Right renal pelvis (tissue), 4 donors: ENCODE data around the gene TMC3. TPM values are rescaled to one million over a fixed set of nuclear protein-coding genes. Genes with fewer than 3 reads are reported as not detected.
"Not testable (repeated sequence)": the region's sequence is repeated elsewhere in the genome, so short reads cannot be mapped to it uniquely, and the experiment has no call there.

Experiments used
- DNase-seq, 4 donors: peaks; one replicate each; pipeline ENCODE4 v3.0.0-alpha.2; 2013; ENCODE audit warnings: low read depth in 4 of 4, low spot score in 3 of 4, missing footprints in 1 of 4
- polyA plus RNA-seq, 4 donors: library from polyadenylated mRNA; unstranded; fragments of 120-200 nt; gene quantifications; one replicate each; pipeline ENCODE4 v1.2.1, GENCODE V29; 2013; ENCODE audit not compliant: insufficient read length in 4 of 4

The TMC3 gene
- polyA plus RNA-seq: under 1 TPM; 0.10 to 0.20 (median 0.13) TPM

DNA sequence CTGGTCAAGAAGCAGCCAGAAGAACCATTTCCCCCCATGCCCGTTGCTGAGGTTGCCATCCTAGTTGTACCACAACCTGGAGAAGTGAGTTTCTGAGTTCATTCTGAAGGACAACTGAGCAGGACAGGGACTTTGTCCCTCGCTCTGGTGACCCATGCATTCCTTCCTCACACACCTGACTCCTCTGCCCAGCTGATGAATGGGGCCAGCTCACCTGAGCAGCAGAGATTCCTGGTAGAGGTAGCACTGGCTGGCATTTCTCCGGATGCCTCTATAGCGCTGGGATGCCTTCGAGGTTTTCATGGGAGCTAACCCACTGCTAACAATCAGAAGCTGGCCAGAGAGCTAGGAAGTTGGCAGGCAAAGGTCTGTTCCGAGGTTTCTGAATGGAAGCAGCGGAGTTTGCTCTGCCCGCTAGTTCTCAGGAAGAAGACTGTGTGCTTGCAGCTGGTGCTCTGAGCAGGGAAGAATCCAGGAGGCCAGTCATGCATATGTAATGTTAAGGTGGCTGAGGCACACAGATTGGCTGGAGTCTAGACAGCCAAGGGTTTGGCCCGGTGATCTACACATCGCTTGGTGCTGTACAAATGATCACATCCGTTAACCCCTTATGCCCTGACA lies at the start of gene TMC3:
Gene TMC3 (minus strand): TSS at position 439 of the 621 bp plus-strand sequence. CDS start 136 bp downstream, at position 303.
- DNase-seq: peak in 1 of 4 donors; percentile 31

DNA sequence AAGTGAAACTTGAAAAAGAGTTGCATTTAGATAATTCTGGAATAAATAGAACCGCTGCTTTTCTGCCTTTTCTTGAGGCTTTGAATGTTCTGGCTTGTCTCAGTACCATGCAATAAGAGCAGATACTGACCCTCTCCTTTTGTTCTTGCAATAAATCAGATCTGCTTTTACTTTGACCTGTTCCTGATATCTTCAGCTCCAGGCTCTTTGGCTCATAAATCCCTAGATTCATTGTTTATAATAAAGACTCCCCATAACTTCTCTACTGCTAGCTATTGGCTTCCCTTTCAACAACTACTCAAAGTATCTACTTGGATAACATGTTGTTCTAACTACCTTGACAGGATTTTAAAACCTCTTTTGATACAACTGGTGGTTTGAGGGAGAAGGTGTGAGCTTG lies 47.4 kb upstream of the TMC3 start:
- no peak for DNase-seq

DNA sequence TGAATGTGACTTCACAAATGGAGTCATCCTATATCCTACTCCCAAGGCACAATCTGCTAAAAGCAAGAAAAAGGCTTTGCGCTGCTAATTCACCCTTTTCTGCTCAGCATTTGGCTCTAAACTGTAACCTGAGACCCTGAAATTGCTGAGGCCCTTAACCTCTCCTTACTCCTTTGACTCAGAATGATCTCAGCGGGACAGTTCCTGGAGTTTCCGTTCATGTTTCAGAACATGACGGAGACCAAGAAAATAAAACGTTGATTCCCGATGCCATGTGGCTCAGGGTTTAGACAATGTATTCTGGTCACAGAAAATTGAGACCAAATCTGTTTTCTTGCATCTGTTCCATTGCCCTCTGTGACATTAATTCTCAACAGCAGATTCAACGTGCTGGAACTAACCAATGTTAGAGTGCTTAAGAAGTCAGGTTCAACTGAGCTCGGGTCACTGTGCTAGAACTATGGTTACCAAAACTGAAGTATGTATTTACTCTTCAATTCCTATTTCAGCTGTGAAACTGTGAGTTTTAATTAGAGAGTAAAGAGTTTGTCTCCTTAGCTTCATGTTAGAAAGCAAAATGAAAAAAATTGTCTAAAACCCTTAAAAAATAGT lies 45.4 kb upstream of the TMC3 start:
- DNase-seq: peak in 3 of 4 donors; percentile 22 to 56 (median 50)

DNA sequence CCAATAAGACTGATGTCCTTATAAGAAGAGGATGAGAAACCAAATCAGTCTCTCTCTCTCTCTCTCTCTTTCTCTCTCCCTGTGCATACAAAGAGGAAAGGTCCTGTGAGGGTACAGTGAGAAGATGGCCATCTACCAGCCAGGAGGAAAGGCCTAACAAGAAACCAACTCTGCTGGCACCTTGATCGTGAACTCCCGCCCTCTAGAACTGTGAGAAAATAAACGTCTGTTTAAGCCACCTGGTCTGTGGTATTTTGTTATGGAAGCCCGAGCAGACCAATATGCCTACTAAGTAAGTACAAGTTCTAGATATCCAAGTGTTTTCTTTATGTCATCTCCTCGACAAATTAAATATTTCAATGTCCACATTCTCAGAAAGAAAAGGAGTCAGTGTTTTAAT lies 44.9 kb upstream of the TMC3 start:
- DNase-seq: no peak

DNA sequence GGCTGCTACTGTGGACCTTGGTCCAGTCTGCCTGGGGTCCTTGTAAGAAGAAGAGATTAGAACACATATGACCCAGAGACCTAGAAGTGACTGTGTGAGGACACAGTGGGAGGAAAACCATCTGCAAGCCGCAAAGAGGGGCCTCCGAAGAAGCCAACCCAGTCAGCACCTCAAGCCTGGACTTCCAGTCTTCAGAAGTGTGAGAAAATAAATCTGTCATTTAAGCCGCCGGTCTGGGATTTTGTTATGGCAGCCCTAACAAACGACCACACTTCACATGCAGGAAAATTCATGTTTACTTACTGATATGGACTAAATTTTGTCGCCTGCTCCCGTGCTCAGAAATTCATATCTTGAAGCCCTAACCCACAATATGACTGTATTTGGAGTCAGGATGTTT lies 44.4 kb upstream of the TMC3 start:
- no peak for DNase-seq

DNA sequence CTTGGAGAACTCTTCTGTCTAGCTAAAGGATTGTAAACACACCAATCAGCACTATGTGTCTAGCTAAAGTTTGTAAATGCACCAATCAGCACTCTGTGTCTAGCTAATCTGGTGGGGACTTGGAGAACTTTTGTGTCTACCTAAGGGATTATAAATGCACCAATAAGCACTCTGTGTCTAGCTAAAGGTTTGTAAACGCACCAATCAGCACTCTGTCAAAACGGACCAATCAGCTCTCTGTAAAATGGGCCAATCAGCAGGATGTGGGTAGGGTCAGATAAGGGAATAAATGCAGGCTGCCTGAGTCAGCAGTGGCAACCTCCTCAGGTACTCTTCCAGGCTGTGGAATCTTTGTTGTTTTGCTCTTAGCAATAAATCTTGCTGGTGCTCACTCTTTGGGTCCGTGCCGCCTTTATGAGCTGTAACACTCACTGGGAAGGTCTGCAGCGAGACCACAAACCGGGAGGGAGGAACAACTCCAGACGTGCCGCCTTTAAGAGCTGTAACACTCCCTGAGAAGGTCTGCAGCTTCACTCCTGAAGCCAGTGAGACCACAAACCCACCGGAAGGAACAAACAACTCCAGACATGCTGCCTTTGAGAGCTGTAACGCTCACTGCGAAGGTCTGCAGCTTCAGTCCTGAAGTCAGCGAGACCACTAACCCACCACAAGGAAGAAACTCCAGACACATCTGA lies 40.4 kb upstream of the TMC3 start:
- DNase-seq: not testable (repeated sequence)

DNA sequence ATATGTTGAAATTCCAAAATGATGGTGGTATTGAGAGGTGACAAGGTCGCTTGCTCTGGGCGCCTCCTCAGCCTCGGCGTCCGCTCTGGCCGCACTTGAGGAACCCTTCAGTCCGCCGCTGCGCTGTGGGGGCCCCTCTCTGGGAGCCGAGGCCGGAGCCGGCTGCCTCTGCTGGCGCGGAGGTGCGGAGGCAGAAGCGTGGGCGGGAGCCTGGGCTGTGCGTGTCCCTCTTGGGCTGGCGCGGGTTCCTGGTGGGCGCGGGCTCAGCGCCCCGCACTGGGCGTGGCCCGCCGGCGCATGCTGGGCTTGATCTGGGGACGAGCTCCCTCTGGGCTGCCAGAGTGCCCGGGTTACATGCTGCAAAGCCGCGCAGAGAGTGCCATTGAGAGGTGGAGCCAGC lies 39.8 kb upstream of the TMC3 start:
- no peak for DNase-seq

DNA sequence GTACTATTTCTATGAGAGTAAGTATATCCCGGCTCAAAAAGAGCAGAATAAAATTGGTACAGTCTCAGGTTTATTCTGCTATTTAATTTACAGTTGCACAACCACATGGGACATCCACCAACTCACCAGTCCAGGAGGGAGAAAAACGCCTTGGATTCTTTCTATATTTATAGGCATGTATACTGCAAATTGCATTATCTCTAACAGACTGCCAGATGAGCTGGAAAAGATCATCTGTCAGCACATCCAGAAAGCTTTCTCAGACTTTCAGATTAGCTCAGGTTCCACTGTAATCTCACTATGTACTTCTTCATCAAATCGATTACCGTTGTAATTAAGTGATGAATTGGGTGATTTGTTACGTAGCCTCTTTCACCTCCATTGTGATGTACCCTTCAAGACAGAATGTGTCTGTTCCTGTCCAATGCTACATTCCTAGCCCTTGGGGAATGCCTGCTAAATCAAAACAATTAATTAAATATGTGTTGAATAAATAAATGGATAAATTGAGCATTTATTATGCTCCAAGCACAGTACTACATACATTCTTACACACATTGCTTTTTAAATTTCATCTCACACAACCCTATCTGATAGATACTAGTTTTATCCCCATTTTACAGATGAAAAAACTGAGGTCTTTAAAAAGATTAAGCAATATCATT lies 38.1 kb upstream of the TMC3 start:
- DNase-seq: no peak

DNA sequence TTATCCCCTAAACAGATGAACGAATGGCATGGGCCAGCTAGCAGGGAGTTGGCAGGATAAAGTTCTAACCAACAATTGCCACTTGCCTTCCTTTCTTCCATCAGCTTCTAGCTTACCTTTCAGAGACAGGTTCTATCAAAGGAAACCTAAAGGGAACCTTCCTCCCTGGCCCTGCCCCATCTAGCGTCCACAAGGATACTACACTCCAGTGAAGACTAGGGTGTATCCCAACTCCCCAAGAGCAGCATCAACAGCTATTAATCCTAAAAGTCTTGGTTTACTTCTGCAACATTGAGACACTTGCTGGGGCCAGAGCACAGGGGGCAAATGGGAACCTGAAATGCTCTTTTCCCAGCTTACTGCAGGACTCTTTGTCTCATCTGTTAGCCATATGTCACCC lies 37.0 kb upstream of the TMC3 start:
- DNase-seq: no peak

DNA sequence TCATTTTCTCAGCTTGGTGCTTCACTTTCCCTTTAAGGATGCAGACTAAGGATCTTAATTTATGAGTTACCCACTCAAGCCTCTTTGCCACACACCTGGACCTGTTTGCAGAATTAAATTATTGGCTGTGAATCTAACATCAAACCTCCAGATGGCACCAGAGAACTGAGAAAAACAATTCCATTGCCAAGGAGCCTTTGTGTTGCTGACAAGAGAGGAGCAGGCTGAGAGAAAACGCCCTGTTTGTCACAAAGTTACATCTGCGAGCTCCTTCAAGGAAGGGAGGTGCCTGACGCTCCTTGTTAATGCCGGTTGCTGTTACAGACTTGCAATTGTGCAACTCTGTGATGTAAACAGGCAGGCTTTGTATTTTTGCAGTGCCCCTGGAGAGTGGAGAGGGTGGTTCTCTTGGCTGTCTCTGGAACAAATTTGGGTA lies 36.3 kb upstream of the TMC3 start:
- DNase-seq: peak; percentile 66 to 70 (median 68)

DNA sequence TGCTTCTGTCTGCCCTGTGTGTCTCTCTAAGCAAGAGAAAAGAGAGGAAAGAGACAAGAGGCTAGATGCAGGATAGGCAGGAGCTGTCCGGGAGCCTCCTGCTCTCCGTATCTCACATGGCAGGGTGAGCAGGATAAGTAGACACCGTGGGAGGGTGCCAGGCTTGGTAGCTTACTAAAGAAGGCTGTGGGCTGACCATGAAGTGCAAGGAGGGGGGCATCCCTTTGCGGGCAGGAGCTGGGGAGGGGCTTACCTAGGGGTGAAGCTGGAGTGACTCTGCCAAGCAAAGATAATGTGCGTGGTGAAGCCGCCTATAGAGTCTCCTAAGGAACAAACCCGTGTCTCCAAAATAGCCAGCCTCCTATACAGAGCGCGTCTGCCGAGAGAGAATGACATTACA lies 33.7 kb upstream of the TMC3 start:
- no peak for DNase-seq

DNA sequence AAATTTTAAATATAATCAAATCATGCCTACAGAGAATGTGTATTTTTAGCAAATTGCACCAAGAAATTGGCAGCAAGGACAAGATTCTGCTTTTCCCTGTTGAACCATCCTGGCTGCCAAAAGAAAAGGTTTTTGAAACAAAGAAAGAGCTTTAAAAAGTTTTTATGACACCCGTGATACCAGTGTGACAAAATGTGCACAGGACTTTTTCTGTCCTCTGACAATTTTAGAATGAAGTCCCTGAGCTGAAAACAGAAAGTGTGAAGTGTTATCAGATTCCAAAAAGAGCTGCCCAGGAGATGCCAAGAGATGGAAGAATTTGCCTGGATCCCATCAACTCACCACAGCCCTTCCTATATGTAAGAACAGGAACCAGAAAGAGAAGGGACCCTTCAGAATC lies 33.2 kb upstream of the TMC3 start:
- no peak for DNase-seq

DNA sequence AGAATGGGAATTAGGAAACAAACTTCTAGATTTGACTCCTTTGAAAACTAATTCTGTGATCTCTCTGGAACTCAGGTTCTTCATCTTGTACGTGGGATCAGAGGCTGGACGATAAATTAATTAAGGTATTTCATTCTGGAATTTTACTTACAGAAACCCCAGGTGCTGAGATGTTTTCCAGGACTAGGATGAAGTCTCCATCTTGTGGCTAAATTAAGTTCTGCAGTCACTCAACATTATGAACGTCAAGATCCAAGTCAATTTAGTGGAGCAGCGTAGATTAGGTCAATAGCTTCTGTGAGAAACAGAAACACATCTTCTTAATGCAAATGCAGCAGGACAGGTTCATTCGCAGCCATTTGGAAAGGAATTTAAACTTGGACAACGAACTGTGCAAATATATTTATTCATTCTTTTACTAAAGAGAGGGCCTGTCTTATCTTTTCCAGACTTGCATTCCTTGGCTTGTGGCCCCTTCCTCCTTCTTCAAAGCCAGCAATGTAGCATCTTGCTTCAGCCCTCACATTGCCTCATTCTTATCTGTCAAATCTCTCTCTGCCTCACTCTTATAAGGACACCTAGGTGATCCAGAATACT lies 26.7 kb upstream of the TMC3 start:
- peak in 1 of 4 donors; percentile 32 for DNase-seq

DNA sequence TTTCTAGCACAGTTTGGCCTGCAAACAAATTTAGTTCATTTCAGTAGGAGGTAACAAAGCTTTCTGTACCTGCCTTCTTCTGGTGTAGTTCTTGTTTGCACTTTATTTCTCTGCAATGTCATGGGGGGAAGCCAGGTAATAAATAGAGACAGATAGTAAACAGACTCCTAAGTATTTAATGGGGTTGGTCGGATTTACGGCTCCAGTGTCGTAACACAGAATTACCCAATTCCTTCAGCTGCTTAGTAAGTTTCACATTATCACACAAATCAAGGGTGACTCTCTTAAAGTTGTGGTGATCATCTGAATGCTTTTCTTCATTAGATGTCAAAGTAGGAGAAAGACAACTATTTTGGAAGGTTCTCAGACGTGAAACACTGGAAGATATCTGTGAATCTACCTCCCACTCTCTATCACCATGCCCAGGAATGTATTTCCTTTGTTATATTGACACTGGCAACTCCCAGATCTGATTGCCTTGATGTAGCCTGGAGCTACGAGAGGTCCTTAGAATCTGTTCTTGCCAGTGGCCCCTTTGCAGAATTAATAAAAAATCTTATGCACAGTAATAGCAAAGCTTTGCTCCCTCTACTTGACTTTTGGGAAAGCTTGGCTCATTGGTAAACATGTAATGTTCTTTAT lies 25.0 kb upstream of the TMC3 start:
- no peak for DNase-seq

DNA sequence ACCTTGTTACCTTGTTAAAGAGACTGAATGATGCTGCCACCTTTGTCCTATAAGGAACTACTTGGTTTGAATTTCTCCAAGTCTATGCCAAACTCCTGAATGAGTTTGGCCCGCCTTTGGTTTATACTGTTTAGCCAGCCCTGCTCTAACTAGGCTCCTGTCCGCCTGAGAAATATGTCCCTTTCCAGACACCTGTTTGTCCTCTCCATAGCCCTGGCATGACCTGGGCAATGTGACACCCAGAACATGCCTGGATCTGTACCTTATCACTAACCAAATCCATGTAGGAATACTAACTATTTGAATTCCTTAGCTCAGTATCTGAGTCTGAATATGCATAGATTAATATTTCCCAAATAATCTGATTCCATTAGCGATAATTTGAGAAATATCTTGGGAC lies 24.4 kb upstream of the TMC3 start:
- DNase-seq: no peak

DNA sequence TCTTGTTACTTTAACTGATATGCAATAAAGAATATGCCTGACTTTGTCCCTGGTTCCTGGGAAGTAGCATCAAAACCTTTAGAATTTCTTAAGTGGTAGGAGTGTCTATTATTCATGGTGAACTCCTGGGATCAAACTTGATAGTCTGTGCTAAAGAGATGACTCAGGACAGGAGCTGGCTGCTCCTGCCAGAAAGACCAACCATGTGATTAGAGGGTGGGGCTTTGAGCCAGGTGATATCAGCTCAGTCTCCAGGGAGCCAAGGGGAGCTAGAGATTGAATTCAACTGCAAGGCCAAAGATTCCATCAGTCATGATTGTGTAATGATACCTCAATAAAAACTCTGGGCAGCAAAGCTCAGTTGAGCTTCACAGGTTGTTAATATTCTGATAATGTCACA lies 20.6 kb upstream of the TMC3 start:
- DNase-seq: no peak

DNA sequence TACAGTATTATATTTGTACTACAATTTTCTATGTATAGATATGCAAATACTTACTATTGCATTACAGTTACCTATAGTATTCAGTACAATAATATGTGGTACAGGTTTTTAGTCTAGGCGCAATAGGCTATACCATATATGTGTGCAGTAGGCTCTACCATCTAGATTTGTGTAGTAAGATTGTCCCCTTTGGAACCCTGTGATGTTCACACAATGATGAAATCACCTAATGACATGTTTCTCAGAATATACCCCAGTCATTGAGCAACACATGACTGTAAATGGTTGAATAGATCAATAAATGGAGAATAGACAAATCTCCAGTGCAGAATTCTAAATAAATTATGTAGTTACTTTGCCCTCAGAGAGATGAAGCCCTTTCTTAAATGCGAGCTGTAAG lies 17.6 kb upstream of the TMC3 start:
- no peak for DNase-seq

DNA sequence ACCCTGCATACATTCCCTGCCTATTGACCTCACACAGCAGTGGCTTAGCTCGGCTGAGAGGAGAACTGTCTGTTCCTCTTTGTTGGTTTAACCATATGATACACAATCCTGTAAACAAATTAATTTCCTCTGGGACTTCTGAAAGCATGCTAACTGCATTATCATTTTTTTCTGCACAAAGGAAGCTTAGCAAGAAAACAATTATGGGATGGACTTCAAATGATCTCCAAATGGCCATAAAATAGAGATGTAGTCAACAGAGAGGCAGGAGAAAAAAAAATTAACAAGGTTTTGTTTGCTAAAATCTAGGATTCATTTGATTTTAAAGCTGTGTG lies 14.4 kb upstream of the TMC3 start:
- no peak for DNase-seq

DNA sequence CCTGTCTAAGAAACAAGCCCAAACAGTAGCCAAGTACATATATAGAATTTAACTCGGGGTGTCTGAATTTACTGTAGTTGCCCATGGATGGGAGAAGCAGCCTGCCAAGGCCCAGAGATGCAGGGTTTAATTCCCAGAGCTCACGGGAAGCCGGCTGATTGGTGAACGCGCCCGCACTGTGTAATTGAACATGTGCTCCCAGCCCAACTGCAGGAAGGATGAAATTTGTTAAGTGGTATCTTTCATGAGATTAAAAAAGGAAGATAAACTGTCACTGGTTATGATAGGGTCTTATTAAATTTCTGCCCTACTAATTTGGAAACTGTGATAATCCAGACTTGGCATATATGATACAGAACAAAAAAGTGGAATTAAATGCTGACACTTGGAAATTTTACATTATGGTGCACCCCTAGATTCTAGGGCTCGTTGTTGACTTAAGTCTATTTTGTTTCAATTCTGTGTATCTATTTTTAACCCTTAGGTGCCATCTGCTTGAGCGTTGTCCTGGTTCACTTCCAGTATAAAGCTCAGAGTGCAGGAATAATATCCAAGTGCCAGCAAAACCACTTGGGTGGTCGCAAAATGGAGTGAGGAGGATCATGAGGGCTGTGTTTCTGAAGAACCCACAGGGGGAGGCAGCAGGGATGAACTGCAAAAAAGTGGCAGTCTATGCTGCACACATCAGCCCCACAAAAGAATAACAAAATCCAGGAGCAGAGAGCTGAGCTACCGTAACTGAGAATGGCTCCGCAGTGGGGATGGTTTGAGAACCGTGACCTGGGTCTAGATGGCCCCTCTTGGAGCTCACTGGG lies 13.8 kb upstream of the TMC3 start:
- no peak for DNase-seq

DNA sequence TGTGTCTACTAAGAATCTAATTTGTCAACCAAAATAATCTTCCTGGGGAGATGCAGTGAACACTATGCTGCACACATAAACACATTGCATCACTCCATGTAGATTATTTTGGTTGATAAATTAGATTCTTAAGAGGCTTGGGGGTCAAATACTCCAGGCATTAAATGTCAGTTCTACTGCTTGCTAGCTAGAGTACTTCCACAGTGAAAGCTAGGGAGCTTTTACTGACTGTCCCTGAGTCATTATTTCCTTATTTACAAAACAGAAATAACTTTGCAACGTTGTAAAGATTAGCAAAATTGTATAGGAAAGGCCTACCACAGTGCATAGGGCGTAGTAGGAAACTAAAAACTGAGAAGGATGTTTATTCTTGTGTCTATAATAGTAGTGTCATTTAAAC lies 12.9 kb upstream of the TMC3 start:
- DNase-seq: no peak
